Trophoblast cell (in vitro differentiated cells and primary cell): ENCODE data around the gene CCZ1B.
"Not testable (repeated sequence)": the region's sequence is repeated elsewhere in the genome, so short reads cannot be mapped to it uniquely, and the experiment has no call there.

Experiments used
- DNase-seq, 2 donors: peaks; one replicate each; pipeline ENCODE4 v3.0.0-alpha.2; 2016
- H2AFZ ChIP-seq: 2 replicates; pipeline ENCODE4 v1.6.1; 2013; ENCODE audit warnings: low read length, moderate library complexity, mild to moderate bottlenecking; ENCODE audit not compliant: insufficient read depth, poor library complexity
- H2AK5ac ChIP-seq: 2 replicates; pipeline ENCODE4 v1.6.1; 2013; ENCODE audit warnings: mild to moderate bottlenecking, low read length
- H2BK120ac ChIP-seq: 2 replicates; pipeline ENCODE4 v1.6.1; 2013; ENCODE audit warnings: low read length, mild to moderate bottlenecking, moderate library complexity; ENCODE audit not compliant: insufficient read depth, poor library complexity
- H2BK12ac ChIP-seq: 2 replicates; pipeline ENCODE4 v1.6.1; 2013; ENCODE audit warnings: mild to moderate bottlenecking, low read length, moderate library complexity
- H2BK5ac ChIP-seq: 2 replicates; pipeline ENCODE4 v1.6.1; 2013; ENCODE audit warnings: low read length, low read depth, moderate library complexity, mild to moderate bottlenecking; ENCODE audit not compliant: poor library complexity
- H3K14ac ChIP-seq: 2 replicates; pipeline ENCODE4 v1.6.1; 2013; ENCODE audit warnings: mild to moderate bottlenecking, low read length
- H3K18ac ChIP-seq: 2 replicates; pipeline ENCODE4 v1.6.1; 2013; ENCODE audit warnings: mild to moderate bottlenecking, low read length
- H3K23ac ChIP-seq: 2 replicates; pipeline ENCODE4 v1.6.1; 2013; ENCODE audit warnings: low read length
- H3K27ac ChIP-seq: 2 replicates; pipeline ENCODE4 v1.5.1; 2013; ENCODE audit warnings: low read depth, mild to moderate bottlenecking, inconsistent platforms, low read length, moderate library complexity
- H3K27me3 ChIP-seq: 2 replicates; pipeline ENCODE4 v1.6.1; 2013; ENCODE audit warnings: inconsistent platforms, mild to moderate bottlenecking, low read length, moderate library complexity; ENCODE audit not compliant: insufficient read depth
- H3K36me3 ChIP-seq, 2 experiments: 1 replicate in 1 of 2; 2 replicates in 1 of 2; pipeline ENCODE4 v1.6.1; 2013; ENCODE audit warnings: low read length in 2 of 2, mild to moderate bottlenecking in 2 of 2, moderate library complexity in 1 of 2; ENCODE audit not compliant: insufficient read depth in 2 of 2, control insufficient read depth in 1 of 2
- H3K4ac ChIP-seq: 2 replicates; pipeline ENCODE4 v1.6.1; 2013; ENCODE audit warnings: low read depth, mild to moderate bottlenecking, low read length, moderate library complexity
- H3K4me1 ChIP-seq, 2 experiments: 1 replicate in 1 of 2; 2 replicates in 1 of 2; pipeline ENCODE4 v1.6.1; 2013; ENCODE audit warnings: low read length in 2 of 2, mild to moderate bottlenecking in 2 of 2, moderate library complexity in 1 of 2; ENCODE audit not compliant: insufficient read depth in 2 of 2, control insufficient read depth in 1 of 2
- H3K4me2 ChIP-seq: 2 replicates; pipeline ENCODE4 v1.6.1; 2013; ENCODE audit warnings: inconsistent platforms, mild to moderate bottlenecking, low read length, moderate library complexity
- H3K4me3 ChIP-seq: 2 replicates; pipeline ENCODE4 v1.5.1; 2013; ENCODE audit warnings: mild to moderate bottlenecking, low read depth, low read length, inconsistent platforms
- H3K79me1 ChIP-seq: one replicate; pipeline ENCODE4 v1.6.1; 2013; ENCODE audit warnings: low read length
- H3K79me2 ChIP-seq: 2 replicates; pipeline ENCODE4 v1.6.1; 2013; ENCODE audit warnings: low read length, mild to moderate bottlenecking; ENCODE audit not compliant: control insufficient read depth, insufficient read depth, poor library complexity
- H3K9ac ChIP-seq: 2 replicates; pipeline ENCODE4 v1.6.1; 2013; ENCODE audit warnings: mild to moderate bottlenecking, low read length
- H3K9me3 ChIP-seq: 2 replicates; pipeline ENCODE4 v1.6.1; 2013; ENCODE audit warnings: low read depth, mild to moderate bottlenecking, control low read depth, inconsistent platforms, low read length; ENCODE audit not compliant: insufficient read depth
- H4K12ac ChIP-seq: 2 replicates; pipeline ENCODE4 v1.6.1; 2013; ENCODE audit warnings: low read depth, mild to moderate bottlenecking, low read length, moderate library complexity
- H4K8ac ChIP-seq: 2 replicates; pipeline ENCODE4 v1.6.1; 2013; ENCODE audit warnings: low read depth, mild to moderate bottlenecking, low read length, moderate library complexity
- H4K91ac ChIP-seq: one replicate; pipeline ENCODE4 v1.6.1; 2013; ENCODE audit warnings: low read depth, mild to moderate bottlenecking, low read length, moderate library complexity
- WGBS: extraction: QIAGEN DNeasy Blood & Tissue Kit; methylation state at CpG from one replicate; pipeline ENCODE4 v1.1.7; 2013; ENCODE audit warnings: missing lambda C conversion rate; ENCODE audit not compliant: insufficient read length, insufficient coverage; ENCODE audit errors: extremely low coverage; 5-methylcytosine and 5-hydroxymethylcytosine counted together

The CCZ1B gene

DNA sequence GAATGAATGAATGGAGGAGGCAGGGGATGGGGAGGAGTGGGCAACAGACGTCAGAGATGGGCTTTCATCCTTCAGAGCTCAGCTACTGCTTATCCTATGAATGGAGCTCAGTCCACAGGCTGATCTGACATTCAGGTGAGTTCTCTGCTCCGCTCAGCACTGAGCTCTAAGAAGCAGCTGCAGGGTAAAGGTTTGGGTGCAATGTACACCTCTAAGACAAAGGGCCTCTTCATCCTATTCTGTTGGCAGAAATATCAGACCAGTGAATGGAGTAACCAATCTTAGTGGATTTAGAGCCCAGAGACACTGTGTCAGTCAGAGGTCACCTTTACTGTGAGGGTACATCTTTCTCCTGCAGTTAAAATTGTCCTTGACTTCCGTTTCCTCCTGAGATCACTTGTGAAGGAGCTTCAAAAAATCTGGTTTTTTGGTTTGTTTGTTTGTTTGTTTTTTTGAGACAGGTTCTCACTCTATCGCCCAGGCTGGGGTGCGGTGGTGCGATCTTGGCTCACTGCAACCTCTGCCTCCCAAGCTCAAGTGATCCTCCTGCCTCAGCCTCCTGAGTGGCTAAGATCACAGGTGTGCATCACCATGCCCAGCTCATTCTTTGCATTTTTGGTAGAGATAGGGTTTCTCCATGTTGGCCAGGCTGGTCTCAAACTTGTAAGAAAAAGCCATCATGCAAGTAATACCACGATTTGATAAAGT is 5.1 kb upstream of the CCZ1B start:
- H3K79me2 ChIP-seq, result no peaks in the 10 kb centered on the region
- H3K27me3 ChIP-seq, result no peaks in the 10 kb centered on the region
- WGBS, result no CpG with 5 or more reads among the region's 7 CpGs
- H3K79me1 ChIP-seq, result peaks cover 2% of the 10 kb centered on the region
- H3K18ac ChIP-seq, result no peak overlapping the region
- no peak overlapping the region for H3K4me3 ChIP-seq
- H2BK5ac ChIP-seq, result no peak overlapping the region
- no peak overlapping the region for H2AFZ ChIP-seq
- H4K91ac ChIP-seq, result no peak overlapping the region
- DNase-seq, result no peak
- no peak overlapping the region for H3K9ac ChIP-seq
- no peak overlapping the region for H3K14ac ChIP-seq
- no peak overlapping the region for H3K4me2 ChIP-seq
- no peak overlapping the region for H3K27ac ChIP-seq
- no peaks in the 10 kb centered on the region for H3K36me3 ChIP-seq
- H3K4ac ChIP-seq, result no peak overlapping the region
- no peak overlapping the region for H2BK120ac ChIP-seq
- H3K9me3 ChIP-seq, result no peaks in the 10 kb centered on the region
- H2AK5ac ChIP-seq, result no peak overlapping the region
- no peak overlapping the region for H4K8ac ChIP-seq
- H4K12ac ChIP-seq, result no peak overlapping the region
- H3K23ac ChIP-seq, result no peak overlapping the region
- no peaks in the 10 kb centered on the region for H3K4me1 ChIP-seq
- H2BK12ac ChIP-seq, result no peak overlapping the region

DNA sequence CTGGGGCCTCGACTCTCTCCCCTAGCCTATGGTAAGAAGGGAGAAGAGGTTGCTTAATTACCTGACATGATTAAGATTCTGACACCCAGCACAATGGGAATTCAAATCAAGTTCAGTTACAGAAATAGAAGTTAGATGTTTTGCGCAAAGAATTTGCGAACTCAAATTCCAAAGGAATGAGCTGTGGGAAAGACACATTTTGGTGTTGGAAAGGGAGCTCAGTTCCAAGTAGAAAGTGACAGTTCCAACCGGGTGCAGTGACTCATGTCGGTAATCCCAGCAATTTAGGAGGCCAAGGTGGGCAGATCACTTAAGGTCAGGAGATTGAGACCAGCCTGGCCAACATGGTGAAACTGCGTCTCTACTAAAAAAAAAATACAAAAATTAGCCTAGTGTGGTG is 4.0 kb upstream of the CCZ1B start:
- DNase-seq, result peak; percentile 31 to 68
- H3K9ac ChIP-seq, H2BK12ac ChIP-seq, H3K79me2 ChIP-seq, H3K4ac ChIP-seq, H3K9me3 ChIP-seq, H3K14ac ChIP-seq, H2BK120ac ChIP-seq, H2BK5ac ChIP-seq, H4K8ac ChIP-seq, H3K27me3 ChIP-seq, H3K79me1 ChIP-seq, H4K91ac ChIP-seq, H3K36me3 ChIP-seq, H3K23ac ChIP-seq, H3K4me3 ChIP-seq, H4K12ac ChIP-seq, H2AK5ac ChIP-seq, H3K4me1 ChIP-seq, H2AFZ ChIP-seq, H3K4me2 ChIP-seq, H3K18ac ChIP-seq, H3K27ac ChIP-seq: not testable (repeated sequence)
- no CpG with 5 or more reads among the region's 6 CpGs for WGBS

DNA sequence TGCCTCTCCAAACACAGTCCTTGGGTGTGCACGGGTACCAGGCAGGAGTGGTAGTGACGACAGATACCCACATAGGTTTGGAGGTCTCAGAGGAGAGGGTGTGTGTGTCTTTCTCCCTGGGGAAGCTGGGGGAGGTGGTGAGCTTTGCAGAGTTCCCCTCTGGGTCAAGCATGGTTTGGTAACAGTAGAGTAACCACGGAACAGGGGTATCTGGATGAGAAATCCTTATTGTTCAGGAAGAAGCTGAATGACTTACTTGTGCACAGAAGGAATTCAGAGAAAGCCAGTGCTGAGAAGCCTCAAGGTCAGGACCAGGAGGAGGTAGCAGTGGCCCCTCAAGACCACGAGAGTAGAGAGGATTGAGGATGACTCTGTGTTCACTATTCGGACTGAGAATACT is 3.5 kb upstream of the CCZ1B start:
- H4K8ac ChIP-seq, H3K4me3 ChIP-seq, H3K27ac ChIP-seq, H3K79me2 ChIP-seq, DNase-seq, H2AFZ ChIP-seq, H3K9ac ChIP-seq, H3K4me1 ChIP-seq, H3K14ac ChIP-seq, H2AK5ac ChIP-seq, H2BK5ac ChIP-seq, H2BK12ac ChIP-seq, H3K27me3 ChIP-seq, H4K12ac ChIP-seq, H3K18ac ChIP-seq, H3K9me3 ChIP-seq, H3K4me2 ChIP-seq, H4K91ac ChIP-seq, H3K23ac ChIP-seq, H3K4ac ChIP-seq, H2BK120ac ChIP-seq, H3K36me3 ChIP-seq, H3K79me1 ChIP-seq: not testable (repeated sequence)
- WGBS, result no CpG with 5 or more reads among the region's 5 CpGs

DNA sequence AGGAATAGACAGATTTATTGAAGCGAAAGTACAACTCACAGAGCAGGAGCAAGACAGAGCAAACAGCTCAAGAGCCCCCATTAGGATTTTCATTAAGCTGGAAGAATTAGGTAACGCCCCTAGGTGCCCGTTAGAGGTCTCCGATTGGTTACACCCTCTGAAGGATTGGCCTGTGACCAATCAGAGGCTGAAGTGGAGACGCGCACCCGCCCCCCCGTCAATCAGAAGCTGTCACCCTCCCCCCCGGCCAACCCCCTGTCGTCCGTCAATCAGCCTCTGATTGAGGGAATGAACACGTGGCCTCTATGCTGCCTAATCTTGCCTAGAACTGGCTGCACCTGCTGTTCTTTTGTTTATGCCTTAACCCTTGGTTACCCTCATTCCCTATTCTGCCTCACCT is 1.1 kb upstream of the CCZ1B start:
- H3K4ac ChIP-seq, result not testable (repeated sequence)

More for the DNA sequence above, 1.1 kb upstream of the CCZ1B start:
- not testable (repeated sequence) for H3K23ac ChIP-seq, H2AK5ac ChIP-seq, H2BK120ac ChIP-seq, H3K79me2 ChIP-seq, H4K91ac ChIP-seq, H3K9me3 ChIP-seq, H3K36me3 ChIP-seq, H3K4me2 ChIP-seq, H3K27ac ChIP-seq, H3K4me3 ChIP-seq, H2BK12ac ChIP-seq, H3K9ac ChIP-seq, H2AFZ ChIP-seq, H3K4me1 ChIP-seq, H4K12ac ChIP-seq, DNase-seq, H3K18ac ChIP-seq, H2BK5ac ChIP-seq, H3K79me1 ChIP-seq, H4K8ac ChIP-seq, H3K14ac ChIP-seq, H3K27me3 ChIP-seq
- WGBS, result no CpG with 5 or more reads among the region's 12 CpGs
